GM21619 (cell line): ENCODE results near the gene CCDC73.
"Not testable (repeated sequence)": the region's sequence is repeated elsewhere in the genome, so short reads cannot be mapped to it uniquely, and the experiment has no call there.

Experiments
- ATAC-seq: cut with Tn5 transposase; IDR thresholded peaks from one replicate; pipeline ENCODE4 v1.9.1; 2021; ENCODE audit not compliant: unreplicated experiment

CCDC73 gene

GRCh38 chr11:32809313-32809712, 14.9 kb upstream of the CCDC73 start:
- ATAC-seq = peak; percentile 99

GRCh38 chr11:32796425-32796824, 2.0 kb upstream of the CCDC73 start:
- ATAC-seq = no peak

- peak; percentile 80 for ATAC-seq
Observed at GRCh38 chr11:32792948-32793475, 1.4 kb downstream of the CCDC73 start.

- no peak for ATAC-seq
Observed at GRCh38 chr11:32792111-32792947, 2.1 kb downstream of the CCDC73 start.

- no peak for ATAC-seq
Observed at GRCh38 chr11:32790916-32791315, 3.5 kb downstream of the CCDC73 start.

- ATAC-seq = no peak
Observed at GRCh38 chr11:32786811-32787210, 7.7 kb downstream of the CCDC73 start.

GRCh38 chr11:32785262-32785661, 9.2 kb downstream of the CCDC73 start:
- no peak for ATAC-seq

GRCh38 chr11:32781721-32782120, 12.7 kb downstream of the CCDC73 start:
- no peak for ATAC-seq

GRCh38 chr11:32780839-32781238, 13.6 kb downstream of the CCDC73 start:
- ATAC-seq = not testable (repeated sequence)

GRCh38 chr11:32779136-32779535, 15.3 kb downstream of the CCDC73 start:
- ATAC-seq = no peak

GRCh38 chr11:32775908-32776307, 18.6 kb downstream of the CCDC73 start:
- ATAC-seq = peak; percentile 56

GRCh38 chr11:32774081-32774480, 20.4 kb downstream of the CCDC73 start:
- no peak for ATAC-seq

GRCh38 chr11:32772731-32773130, 21.7 kb downstream of the CCDC73 start:
- ATAC-seq = no peak

GRCh38 chr11:32761774-32762173, 32.7 kb downstream of the CCDC73 start:
- not testable (repeated sequence) for ATAC-seq

- ATAC-seq = no peak
Observed at GRCh38 chr11:32758291-32758690, 36.2 kb downstream of the CCDC73 start.

- ATAC-seq = not testable (repeated sequence)
Observed at GRCh38 chr11:32753181-32753580, 41.3 kb downstream of the CCDC73 start.

- no peak for ATAC-seq
Observed at GRCh38 chr11:32752001-32752400, 42.5 kb downstream of the CCDC73 start.

GRCh38 chr11:32751381-32751780, 43.1 kb downstream of the CCDC73 start:
- ATAC-seq = no peak

GRCh38 chr11:32729976-32730375, 64.5 kb downstream of the CCDC73 start:
- ATAC-seq = no peak

- no peak for ATAC-seq
Observed at GRCh38 chr11:32723332-32723731, 71.1 kb downstream of the CCDC73 start.

- ATAC-seq = no peak
Observed at GRCh38 chr11:32722255-32722654, 72.2 kb downstream of the CCDC73 start.

GRCh38 chr11:32713496-32713895, 81.0 kb downstream of the CCDC73 start:
- no peak for ATAC-seq

GRCh38 chr11:32708978-32709377, 85.5 kb downstream of the CCDC73 start:
- not testable (repeated sequence) for ATAC-seq
